Measurements from ENCODE around the gene ASTN2.

ASTN2 gene

DNA sequence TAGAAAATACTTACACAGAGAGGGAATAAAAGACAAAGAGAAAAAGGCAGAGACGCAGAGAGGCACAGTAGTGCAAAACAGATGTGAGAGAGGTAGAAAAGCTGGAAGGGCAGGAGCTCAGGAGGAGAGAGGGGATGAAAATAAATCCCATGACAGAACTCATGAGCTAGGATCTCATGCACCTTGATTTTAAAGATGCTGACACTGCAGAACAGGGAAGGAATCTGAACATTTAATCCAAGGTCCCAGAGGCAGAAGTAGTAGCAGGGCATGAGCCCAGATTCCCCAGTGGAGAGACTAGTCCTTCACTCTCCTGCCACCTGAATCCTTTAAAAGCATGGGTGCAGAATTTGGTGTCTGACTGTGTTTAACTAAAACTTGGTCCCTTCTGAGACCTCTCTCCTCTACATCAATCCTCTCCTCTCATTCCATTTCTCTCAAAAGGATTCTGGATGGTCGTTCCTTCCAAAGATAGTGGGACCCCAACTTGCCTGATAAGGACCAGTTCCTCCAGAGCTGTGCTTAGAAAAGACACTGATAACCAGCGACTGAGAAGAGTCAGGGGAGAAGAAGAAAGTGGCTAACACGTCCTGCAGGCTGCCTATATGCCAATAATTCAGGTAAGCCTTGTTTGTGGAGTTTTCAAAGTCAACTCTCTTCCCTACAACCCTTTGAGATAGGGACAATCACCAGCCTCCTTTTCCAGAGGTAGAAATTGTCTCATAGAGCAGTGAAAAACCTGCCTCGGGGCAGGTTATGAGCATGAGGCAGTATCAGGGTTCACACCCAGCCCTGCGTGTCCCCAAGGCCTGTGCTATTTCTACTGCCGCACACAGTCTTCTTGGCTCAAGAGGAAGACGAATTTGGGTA lies 931.0 kb downstream of the ASTN2 start:
- TF ChIP-seq GATA2 (IDR thresholded peaks at IDR 0.05; ENCODE audit: low read depth, low read length) (no peak), GATA3 (IDR thresholded peaks at IDR 0.05; ENCODE audit: low read depth, low read length) (no peak)

GRCh38 chr9:116482740-116483139 lies 932.1 kb downstream of the ASTN2 start:
- TF ChIP-seq GATA2 (IDR thresholded peaks at IDR 0.05; ENCODE audit: low read depth, low read length) (no peak), GATA3 (IDR thresholded peaks at IDR 0.05; ENCODE audit: low read depth, low read length) (no peak)

- TF ChIP-seq GATA2 (IDR thresholded peaks at IDR 0.05; ENCODE audit: low read depth, low read length) (no peak), GATA3 (IDR thresholded peaks at IDR 0.05; ENCODE audit: low read depth, low read length) (no peak)
These were observed 934.2 kb downstream of the ASTN2 start for GRCh38 chr9:116480700-116481099.

DNA sequence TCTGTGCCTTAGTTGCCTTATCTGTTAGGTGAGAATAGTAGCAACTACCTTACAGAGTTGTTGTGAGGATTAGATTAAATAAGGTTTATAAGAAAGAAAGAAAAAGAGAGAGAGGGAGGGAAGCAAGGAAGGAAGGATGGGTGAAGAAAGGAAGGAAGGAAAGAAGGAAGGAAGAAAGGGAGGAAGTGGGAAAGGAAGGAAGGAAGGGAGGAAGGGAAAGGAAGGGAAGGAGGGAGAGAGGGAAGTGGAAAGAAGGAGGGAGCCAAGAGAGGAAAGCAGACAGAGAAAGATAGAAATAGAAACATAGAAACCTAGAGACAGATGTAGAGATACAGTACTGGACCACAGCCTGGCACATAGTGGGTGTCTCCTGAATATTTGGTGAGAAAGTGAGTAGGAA lies 934.9 kb downstream of the ASTN2 start:
- TF ChIP-seq GATA2 (IDR thresholded peaks at IDR 0.05; ENCODE audit: low read depth, low read length) = no peak
- TF ChIP-seq GATA3 (IDR thresholded peaks at IDR 0.05; ENCODE audit: low read depth, low read length) = no peak

DNA sequence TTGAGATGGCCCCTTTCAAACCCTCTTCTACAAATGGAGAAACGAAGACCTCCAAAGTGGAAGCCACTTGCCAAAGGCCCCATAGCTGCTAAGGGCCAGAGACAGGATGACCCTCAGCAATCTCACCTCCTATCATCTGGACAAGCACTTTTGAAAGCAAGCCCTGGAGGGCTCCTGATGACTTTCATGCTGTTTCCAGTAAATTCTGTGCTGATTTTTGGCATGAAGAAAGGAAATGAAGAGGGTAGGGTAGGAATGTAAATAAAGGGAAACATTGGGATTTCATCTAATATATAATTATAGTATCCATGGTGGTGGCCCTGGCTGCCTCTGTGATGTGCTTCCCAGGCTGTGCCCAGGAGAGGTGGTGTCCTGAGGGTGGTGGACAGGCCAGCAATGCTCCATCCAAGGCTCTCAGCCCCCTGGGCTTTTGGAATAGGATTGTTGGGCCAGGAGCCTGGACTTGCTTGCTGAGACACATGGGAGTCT lies 935.8 kb downstream of the ASTN2 start:
- TF ChIP-seq GATA3 (IDR thresholded peaks at IDR 0.05; ENCODE audit: low read depth, low read length) (no peak), GATA2 (IDR thresholded peaks at IDR 0.05; ENCODE audit: low read depth, low read length) (no peak)

DNA sequence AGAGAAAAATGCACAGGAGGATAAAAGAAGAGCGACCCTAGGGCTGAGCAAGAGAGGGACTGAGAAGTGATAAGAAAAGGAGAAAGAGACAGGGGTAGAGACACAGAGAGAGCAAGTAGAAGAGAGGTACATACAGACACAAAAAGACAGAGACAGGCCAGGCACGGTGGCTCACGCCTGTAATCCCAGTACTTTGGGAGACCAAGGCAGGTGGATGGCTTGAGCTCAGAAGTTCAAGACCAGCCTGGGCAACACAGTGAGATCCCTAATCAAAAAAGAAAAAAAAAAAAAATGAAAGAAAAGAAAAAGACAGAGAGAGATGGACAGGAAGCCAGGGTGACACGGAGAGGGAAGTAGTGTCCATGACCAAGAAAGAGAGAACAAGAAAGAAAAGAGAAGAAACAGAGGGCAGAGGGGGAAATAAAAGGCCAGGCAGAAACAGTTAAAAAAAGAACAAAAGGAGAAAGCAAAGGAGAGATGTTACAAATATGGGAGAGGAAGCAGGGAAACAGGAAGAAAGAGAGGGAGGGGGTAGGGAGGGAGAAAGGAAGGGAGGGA lies 937.2 kb downstream of the ASTN2 start:
- no peak for TF ChIP-seq GATA3 (IDR thresholded peaks at IDR 0.05; ENCODE audit: low read depth, low read length)
- no peak for TF ChIP-seq GATA2 (IDR thresholded peaks at IDR 0.05; ENCODE audit: low read depth, low read length)

GRCh38 chr9:116476935-116477381 lies 937.9 kb downstream of the ASTN2 start:
- TF ChIP-seq GATA2 (IDR thresholded peaks at IDR 0.05; ENCODE audit: low read depth, low read length) (no peak), GATA3 (IDR thresholded peaks at IDR 0.05; ENCODE audit: low read depth, low read length) (no peak)

DNA sequence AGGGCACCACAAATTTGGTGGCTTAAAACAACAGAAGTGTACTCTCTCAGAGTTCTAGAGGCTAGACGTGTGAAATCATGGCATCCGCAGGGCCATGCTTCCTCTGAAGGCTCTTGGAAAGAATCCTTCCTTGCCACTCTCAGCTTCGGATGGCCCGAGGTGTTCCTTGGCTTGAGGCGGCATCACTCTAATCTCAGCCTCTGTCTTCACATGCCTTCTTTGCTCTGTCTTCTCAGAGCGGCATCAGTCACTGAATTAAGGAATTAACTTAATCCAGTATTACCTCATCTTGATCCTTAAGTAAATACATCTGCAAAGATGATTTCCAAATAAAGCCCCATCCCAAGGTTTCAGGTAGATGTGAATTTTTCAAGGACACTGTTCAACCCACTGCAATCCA lies 938.9 kb downstream of the ASTN2 start:
- TF ChIP-seq GATA3 (IDR thresholded peaks at IDR 0.05; ENCODE audit: low read depth, low read length) = no peak

GRCh38 chr9:116475201-116475600 lies 939.7 kb downstream of the ASTN2 start:
- no peak for TF ChIP-seq GATA2 (IDR thresholded peaks at IDR 0.05; ENCODE audit: low read depth, low read length)
- no peak for TF ChIP-seq GATA3 (IDR thresholded peaks at IDR 0.05; ENCODE audit: low read depth, low read length)

- TF ChIP-seq GATA3 (IDR thresholded peaks at IDR 0.05; ENCODE audit: low read depth, low read length) (no peak), GATA2 (IDR thresholded peaks at IDR 0.05; ENCODE audit: low read depth, low read length) (no peak)
These were observed 942.8 kb downstream of the ASTN2 start for GRCh38 chr9:116471944-116472506.

DNA sequence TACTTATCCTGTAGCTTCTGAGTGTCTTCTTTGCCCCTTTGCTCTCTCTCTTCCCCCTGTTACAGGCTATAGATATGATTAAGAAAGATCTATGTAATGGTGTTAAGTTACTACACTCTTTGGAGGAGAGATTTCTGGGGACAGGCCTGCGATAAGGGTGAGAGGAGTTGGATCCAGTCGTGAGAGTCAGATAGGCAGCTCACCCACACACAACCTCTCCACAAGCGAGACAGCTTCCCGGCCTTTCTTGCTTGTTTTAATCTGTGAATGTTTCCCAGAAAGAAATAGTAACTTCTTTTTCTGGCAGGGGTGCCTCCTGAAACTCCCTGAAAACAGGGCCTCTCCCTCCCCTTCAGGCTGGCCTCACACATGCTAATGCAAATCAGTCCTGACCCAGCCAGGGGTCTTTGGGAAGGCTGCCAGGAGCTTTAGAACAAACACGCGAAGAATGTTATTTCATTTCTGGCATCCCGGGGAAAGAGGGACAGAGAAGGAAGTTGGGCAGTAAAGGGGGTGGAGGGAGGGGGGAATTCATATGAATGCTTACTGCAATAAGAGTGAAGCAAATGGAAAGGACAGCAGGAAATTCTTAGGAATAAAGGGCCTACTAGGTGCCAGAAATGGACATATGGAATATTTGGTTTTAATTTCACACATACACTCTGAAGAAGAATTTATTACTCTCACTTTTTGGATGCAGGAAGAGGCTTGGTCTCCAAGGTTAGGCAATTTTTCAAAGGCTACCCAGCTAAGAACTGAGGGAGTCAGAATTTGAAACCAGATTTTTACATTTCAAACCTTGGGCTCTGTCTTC lies 943.6 kb downstream of the ASTN2 start:
- TF ChIP-seq GATA2 (IDR thresholded peaks at IDR 0.05; ENCODE audit: low read depth, low read length) (no peak), GATA3 (IDR thresholded peaks at IDR 0.05; ENCODE audit: low read depth, low read length) (no peak)

DNA sequence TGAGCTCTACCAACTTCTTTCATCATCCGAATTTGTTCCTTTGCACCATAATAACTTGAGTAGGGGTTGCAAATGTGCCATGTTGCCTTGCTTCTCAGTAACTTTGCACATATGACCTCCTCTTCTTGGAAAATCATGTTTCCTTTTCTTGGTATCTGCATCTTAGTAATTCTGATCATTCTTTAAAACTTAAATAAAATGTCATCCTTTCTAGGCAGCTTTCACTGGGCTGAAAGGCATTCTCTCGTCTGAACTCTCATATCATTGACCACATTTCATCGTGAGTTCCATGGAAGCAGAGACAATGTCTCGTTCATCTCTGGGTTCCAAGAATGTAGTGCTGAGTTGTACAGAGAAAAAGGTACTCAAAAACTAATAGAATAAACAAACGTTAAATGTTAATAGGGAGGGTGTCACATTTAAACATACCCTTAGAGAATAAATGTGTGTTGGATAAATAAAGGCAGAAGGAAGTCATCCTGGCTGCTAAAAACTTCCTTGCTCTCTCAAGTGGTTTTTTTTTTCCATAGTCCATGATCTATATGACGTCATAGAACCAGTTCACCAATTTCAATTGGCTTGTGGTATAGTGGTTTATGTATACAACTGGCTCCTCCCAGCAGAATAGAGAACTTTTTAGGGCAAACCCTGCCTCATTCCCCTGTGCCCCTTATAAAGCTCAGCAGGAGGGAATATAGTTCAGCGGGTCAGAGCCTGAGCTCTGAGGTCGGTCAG lies 945.9 kb downstream of the ASTN2 start:
- no peak for TF ChIP-seq GATA3 (IDR thresholded peaks at IDR 0.05; ENCODE audit: low read depth, low read length)
- no peak for TF ChIP-seq GATA2 (IDR thresholded peaks at IDR 0.05; ENCODE audit: low read depth, low read length)

DNA sequence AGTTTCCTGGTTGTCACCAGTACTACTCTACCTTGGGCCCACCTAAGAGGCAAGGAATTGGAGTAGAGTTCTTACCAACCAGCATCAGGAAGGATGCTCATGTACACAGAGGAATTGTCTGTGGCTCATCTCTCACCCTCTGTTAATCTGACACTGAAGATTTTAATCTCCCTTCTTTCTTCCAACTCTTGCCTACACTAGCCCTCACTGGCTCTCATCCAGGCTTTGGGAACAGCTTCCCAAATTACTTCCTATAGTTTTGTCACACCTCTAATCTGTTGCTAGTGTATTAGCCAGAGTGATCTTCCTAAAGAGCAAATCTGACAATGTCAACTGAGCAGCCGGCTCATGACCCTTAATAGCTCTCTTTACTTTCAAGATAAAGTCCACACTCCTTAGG lies 946.5 kb downstream of the ASTN2 start:
- TF ChIP-seq GATA3 (IDR thresholded peaks at IDR 0.05; ENCODE audit: low read depth, low read length) (no peak), GATA2 (IDR thresholded peaks at IDR 0.05; ENCODE audit: low read depth, low read length) (no peak)

All from SH-SY5Y (cell line).